Fibroblast of mammary gland (primary cell): ENCODE measurements around the gene RTP5.

Experiments
- DNase-seq: peaks from one replicate; pipeline ENCODE4 v3.0.0-alpha.2; 2010; ENCODE audit warnings: low read depth
- H3K4me3 ChIP-seq: 2 replicates; pipeline ENCODE4 v1.5.1; 2011; ENCODE audit warnings: low read depth, mild to moderate bottlenecking, low read length, moderate library complexity; ENCODE audit not compliant: control insufficient read depth
- CTCF ChIP-seq: conservative IDR thresholded peaks from 2 replicates; pipeline ENCODE4 v1.5.1; 2011; ENCODE audit warnings: low read depth, low read length, inconsistent platforms; ENCODE audit not compliant: control insufficient read depth, insufficient read depth

Gene RTP5

GRCh38 chr2:241841181-241842066 is 28.1 kb upstream of the RTP5 start:
- no peak for DNase-seq
- H3K4me3 ChIP-seq: no peak overlapping the region
- TF ChIP-seq CTCF: no peak

GRCh38 chr2:241842067-241842415 is 27.5 kb upstream of the RTP5 start:
- DNase-seq: no peak
- no peak for TF ChIP-seq CTCF
- H3K4me3 ChIP-seq: no peak overlapping the region

GRCh38 chr2:241842620-241843211 is 26.8 kb upstream of the RTP5 start:
- H3K4me3 ChIP-seq: no peak overlapping the region
- no peak for DNase-seq
- TF ChIP-seq CTCF: no peak

GRCh38 chr2:241843321-241844065 is 26.0 kb upstream of the RTP5 start:
- no peak for TF ChIP-seq CTCF
- no peak overlapping the region for H3K4me3 ChIP-seq
- no peak for DNase-seq

- no peak for TF ChIP-seq CTCF
- no peak overlapping the region for H3K4me3 ChIP-seq
- DNase-seq: peak; percentile 23
These were observed 25.3 kb upstream of the RTP5 start for GRCh38 chr2:241844066-241844728.

- no peak for TF ChIP-seq CTCF
- DNase-seq: no peak
- H3K4me3 ChIP-seq: no peak overlapping the region
These were observed 24.5 kb upstream of the RTP5 start for GRCh38 chr2:241844831-241845578.
